ENCODE measurements around the gene SPINT2.

The SPINT2 gene

DNA sequence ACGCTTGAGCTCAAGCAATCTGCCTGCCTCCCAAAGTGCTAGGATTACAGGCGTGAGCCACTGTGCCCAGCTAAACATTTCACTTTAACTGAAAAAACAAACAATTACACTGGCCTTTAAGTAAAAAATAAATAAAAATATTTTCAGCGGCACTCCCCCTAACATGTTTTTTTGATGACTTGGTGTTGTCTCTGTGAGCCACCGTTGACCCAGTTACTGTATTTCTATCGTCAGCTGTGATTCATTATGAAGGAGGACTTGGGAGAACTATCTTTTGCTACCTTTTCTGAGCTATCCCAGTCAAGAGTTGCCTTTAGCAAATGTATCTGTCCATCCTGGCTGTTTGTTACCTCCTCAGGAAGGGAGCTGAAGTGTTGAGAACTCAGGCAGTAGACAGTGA, 21.2 kb downstream of the SPINT2 start:
- no peak for DNase-seq
- no peak for TF ChIP-seq POLR2A (IDR thresholded peaks at IDR 0.05; ENCODE audit: low read length)
- TF ChIP-seq GATA1 (IDR thresholded peaks at IDR 0.05; ENCODE audit: low read depth, low read length): no peak

DNA sequence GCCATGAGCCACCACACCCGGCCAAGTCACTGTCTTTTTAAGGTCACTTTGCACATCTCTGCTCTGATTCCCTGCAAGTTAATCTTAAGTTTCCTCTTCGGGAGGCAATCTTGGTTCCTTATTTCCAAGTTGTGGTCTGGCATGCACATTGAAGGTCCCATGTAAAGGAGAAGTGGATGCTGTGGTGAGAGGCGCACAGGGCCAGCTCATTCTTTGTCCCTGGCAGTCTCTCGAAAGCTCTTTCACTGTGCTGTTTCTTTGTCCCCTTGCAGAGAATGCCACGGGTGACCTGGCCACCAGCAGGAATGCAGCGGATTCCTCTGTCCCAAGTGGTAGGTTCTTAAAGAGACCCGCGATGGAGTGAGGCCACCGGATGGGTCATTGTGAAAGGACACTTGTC, 23.2 kb downstream of the SPINT2 start:
- no peak for DNase-seq
- no peak for TF ChIP-seq POLR2A (IDR thresholded peaks at IDR 0.05; ENCODE audit: low read length)
- no peak for TF ChIP-seq GATA1 (IDR thresholded peaks at IDR 0.05; ENCODE audit: low read depth, low read length)

DNA sequence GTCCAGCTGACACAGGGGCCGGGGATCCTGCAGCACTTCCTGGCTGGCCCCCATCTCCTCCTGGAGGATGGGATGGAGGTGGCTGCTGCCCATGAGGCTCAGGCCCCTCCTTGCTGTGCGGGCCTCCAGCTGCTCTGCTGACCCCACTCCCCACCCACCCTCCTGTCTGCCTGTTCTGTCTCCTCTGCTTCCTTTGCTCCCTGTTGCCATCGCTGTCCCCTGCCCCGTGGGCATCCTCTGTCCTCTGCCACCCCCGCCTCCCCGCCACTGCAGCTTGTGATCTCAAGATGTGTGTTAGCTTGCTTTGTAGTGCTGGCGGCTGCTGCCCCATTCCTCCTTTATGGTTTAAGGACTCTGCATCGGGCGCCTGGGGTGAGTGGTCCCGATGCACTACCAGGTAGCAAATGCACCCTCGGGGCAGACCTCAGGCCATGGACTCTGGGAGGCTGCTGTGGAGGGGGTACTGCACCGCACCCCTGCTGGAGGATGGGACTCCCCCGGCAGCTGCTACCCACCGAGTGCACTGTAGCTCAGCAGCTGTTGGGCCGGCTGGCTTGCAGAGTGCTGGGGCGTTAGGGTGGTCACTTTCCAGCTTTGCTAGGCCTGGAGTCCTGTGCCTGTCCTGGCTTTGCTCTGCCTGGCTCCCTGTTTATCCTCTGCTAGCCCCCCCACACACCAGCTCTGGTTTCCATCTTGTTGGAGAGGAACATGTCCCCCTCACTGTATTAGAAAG, 23.9 kb downstream of the SPINT2 start:
- no peak for TF ChIP-seq GATA1 (IDR thresholded peaks at IDR 0.05; ENCODE audit: low read depth, low read length)
- TF ChIP-seq POLR2A (IDR thresholded peaks at IDR 0.05; ENCODE audit: low read length): no peak
- DNase-seq: no peak

DNA sequence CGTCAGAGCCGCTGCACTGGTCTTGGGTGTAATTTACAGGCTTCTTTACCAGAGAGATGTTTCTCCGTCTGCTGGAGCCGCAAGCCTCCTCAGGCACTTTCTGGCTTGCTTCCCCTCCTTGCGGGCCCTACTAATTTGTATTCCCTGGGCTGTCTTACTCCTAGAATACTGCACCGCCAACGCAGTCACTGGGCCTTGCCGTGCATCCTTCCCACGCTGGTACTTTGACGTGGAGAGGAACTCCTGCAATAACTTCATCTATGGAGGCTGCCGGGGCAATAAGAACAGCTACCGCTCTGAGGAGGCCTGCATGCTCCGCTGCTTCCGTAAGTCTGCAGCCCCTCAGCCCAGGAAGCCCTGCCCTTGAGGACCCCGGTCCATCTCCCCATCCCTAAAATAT, 25.6 kb downstream of the SPINT2 start:
- DNase-seq: no peak
- TF ChIP-seq GATA1 (IDR thresholded peaks at IDR 0.05; ENCODE audit: low read depth, low read length) (no peak), POLR2A (IDR thresholded peaks at IDR 0.05; ENCODE audit: low read length) (no peak)

DNA sequence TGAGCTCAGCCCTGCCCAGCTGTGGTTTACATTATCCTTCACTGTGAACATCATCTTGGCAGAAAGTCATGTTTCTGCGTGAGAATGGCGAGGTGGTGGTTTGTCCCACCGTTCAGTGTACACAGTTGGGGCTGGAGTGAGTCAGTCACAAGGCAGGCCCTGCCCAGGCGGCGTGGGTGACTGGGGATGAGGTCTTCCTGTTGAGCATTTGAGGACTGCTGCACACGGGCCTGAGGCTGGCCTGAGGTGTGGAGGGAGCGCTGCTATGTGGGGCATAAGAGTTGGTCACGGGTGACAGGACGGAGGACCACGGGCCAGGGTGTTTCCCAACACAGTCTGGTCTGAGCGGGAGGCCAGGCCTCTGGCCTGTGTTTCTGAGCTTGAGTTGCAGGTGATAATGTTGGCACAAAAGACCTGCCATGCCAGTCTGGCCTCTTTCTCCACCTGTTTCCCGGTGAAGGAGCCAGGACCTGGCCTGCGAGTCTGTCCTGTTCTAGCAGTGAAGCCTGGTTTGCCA, 26.3 kb downstream of the SPINT2 start:
- no peak for DNase-seq
- TF ChIP-seq GATA1 (IDR thresholded peaks at IDR 0.05; ENCODE audit: low read depth, low read length): no peak
- no peak for TF ChIP-seq POLR2A (IDR thresholded peaks at IDR 0.05; ENCODE audit: low read length)

DNA sequence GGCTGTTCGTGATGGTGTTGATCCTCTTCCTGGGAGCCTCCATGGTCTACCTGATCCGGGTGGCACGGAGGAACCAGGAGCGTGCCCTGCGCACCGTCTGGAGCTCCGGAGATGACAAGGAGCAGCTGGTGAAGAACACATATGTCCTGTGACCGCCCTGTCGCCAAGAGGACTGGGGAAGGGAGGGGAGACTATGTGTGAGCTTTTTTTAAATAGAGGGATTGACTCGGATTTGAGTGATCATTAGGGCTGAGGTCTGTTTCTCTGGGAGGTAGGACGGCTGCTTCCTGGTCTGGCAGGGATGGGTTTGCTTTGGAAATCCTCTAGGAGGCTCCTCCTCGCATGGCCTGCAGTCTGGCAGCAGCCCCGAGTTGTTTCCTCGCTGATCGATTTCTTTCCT, 27.5 kb downstream of the SPINT2 start:
- DNase-seq: no peak
- TF ChIP-seq POLR2A (IDR thresholded peaks at IDR 0.05; ENCODE audit: low read length) (no peak), GATA1 (IDR thresholded peaks at IDR 0.05; ENCODE audit: low read depth, low read length) (no peak)

DNA sequence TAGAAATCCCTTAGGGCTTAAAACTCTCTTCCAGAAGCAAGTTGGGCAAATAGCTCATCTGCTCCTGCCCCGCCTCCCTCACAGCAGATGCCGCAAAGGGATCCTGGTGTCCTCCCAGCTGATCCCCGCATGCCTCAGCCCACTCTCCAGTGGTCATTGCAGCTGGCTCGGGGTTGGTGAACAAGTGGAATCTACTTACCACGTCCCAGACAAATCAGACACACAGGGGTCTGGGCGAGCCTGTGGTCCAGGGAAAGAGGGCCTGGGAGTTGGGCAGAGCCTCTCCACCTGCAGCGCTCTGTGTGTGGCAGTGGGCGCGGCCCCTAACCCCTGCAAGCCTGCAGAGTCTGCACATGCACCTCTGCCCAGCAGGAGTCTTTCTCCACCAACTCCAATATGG, 28.9 kb downstream of the SPINT2 start:
- DNase-seq: no peak
- TF ChIP-seq GATA1 (IDR thresholded peaks at IDR 0.05; ENCODE audit: low read depth, low read length): no peak
- no peak for TF ChIP-seq POLR2A (IDR thresholded peaks at IDR 0.05; ENCODE audit: low read length)

DNA sequence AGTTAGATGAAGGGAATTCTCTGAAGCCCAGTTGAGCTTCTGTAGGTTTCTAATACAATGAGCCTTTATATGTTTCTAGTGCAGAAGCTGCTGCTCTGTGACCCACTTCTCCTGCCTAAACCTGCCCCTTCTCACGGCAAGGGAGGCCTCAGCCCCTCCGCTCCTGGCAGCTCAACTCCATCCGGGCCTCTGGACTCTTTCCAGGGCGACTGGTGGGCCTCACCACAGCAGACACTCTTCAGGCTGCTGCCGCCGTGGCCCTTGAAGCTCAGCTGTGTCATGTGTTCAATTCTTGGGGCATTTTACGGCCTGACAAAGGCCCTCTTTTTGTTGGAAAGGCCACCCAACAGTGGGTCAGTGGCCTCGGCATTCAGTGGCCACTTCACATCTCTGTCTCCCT, 29.7 kb downstream of the SPINT2 start:
- TF ChIP-seq POLR2A (IDR thresholded peaks at IDR 0.05; ENCODE audit: low read length) (no peak), GATA1 (IDR thresholded peaks at IDR 0.05; ENCODE audit: low read depth, low read length) (no peak)
- no peak for DNase-seq

DNA sequence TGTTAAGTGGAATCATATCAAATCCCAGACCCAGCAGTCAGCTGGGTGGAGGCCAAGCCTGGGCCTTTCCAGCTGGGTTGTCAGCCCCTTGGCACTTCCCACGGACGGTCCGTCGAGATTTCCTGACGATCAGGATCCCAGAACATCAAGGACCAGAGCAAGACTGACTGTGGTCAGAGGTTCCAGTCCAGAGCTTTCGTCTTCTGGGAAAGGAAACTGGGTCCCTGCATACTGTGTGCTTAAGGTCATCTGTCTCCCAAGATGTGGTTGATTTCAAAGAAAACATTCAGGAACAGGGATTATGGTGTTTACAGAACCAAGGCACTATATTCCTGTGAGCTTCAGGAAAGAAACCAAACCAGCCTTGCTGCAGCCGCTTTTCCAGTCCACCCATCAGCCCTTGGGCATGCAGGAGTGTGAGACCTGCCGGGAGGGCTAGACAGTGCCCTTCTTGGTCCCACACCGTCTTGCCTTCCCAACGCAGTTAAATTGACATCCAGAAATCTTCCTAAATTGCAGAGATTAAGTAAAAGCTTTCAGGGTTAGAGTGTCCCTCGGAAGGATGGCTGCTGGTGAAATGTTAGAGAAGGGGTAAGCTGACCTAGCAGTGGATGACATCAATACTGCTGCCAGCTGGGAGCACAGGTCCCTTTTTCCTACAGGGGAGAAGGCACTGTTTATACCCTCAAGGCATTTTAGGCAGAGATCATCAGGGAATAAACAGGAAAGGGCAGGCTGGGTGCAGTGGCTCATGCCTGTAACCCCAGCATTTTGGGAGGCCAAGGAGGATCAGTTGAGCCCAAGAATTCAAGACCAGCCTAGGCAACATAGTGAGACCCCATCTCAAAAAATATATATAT, 34.7 kb downstream of the SPINT2 start:
- DNase-seq: no peak
- TF ChIP-seq POLR2A (IDR thresholded peaks at IDR 0.05; ENCODE audit: low read length) (no peak), GATA1 (IDR thresholded peaks at IDR 0.05; ENCODE audit: low read depth, low read length) (no peak)

DNA sequence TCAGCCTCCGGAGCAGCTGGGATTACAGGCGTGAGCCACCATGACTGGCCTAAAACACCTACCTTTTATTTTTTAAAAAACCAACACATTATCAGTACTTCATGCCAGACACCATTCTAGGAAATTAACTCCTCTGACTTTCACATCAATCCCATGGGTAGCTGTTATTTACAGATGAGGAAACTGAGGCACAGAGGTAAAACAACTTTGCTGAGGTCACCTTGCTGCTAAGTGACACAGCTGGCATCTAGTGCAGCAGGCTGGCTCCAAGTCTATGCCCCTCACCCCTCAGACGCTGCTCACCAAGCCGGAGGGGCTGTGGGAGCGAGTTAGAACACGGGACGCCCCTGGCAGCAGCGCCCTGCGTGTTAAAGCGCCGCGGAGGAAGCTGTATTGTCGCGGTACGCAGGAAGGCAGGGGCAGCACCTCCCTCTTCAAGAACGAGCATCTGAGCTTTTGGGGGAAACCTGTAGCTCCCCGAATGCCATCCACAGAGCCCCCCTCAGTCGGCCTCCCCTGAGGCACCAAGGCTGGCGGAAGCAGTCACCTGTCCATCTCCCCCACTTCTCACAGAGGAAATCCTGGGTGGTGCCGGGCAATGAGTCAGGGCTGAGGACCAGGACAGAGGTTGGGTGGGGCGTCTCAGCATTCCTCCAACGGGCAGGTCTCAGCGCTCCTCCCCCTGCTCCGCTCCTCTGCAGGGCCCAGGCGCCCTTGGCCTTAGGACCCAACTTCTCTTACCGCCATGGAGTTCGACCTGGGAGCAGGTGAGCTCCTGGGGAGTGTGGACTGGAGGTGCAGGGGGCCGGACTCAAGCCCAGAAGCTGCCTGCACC, 39.4 kb downstream of the SPINT2 start, which contains the start of gene C19orf33:
TSS of gene C19orf33 (plus strand) at position 735 of the 835 bp plus-strand sequence. CDS start at position 746, 11 bp downstream.
- no peak for TF ChIP-seq POLR2A (IDR thresholded peaks at IDR 0.05; ENCODE audit: low read length)
- no peak for TF ChIP-seq GATA1 (IDR thresholded peaks at IDR 0.05; ENCODE audit: low read depth, low read length)
- no peak for DNase-seq

DNA sequence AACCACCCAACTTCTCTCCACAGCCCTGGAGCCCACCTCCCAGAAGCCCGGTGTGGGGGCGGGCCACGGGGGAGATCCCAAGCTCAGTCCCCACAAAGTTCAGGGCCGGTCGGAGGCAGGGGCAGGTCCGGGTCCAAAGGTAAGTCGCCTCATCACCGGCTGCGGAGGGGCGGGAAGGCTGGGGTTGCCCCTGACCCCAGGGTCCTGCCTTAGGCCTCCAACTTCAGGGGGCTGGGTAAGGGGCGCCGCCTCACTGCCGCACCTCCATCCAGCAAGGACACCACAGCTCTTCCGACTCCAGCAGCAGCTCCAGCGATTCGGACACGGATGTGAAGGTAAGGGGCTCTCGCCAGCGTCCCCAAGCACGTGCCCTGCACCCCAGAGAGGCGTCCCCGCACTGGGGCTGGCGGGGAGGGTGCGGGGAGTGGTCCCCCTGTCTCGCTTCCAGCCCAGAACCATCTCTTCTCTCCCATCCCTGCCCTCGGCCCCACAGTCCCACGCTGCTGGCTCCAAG, 40.0 kb downstream of the SPINT2 start:
- no peak for DNase-seq
- no peak for TF ChIP-seq GATA1 (IDR thresholded peaks at IDR 0.05; ENCODE audit: low read depth, low read length)
- no peak for TF ChIP-seq POLR2A (IDR thresholded peaks at IDR 0.05; ENCODE audit: low read length)

DNA sequence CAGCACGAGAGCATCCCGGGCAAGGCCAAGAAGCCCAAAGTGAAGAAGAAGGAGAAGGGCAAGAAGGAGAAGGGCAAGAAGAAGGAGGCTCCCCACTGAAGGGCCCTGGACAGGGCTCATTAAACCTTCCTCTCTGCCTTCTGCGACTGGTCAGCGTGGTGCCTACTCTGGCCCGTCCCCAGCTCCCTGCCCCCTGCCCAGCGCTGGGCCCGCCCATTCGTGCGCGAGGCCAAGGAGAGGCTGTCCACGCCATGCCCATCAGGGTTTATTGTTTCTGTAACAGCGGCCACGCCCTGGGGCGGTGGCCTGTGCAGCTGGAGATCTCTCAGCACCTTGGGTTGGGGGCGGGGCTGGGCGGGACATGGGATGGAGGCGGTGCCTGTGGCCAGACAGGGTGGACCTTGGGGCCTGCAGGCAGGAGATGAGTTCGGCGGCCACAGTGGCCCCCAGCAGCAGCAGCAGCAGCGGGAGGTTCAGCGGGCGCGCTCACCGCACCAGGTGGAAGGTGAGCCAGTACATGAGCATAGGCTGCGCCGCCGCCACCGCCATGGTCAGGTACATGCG, 40.6 kb downstream of the SPINT2 start:
- peak; percentile 33 to 67 for DNase-seq
- TF ChIP-seq POLR2A (IDR thresholded peaks at IDR 0.05; ENCODE audit: low read length) (no peak), GATA1 (IDR thresholded peaks at IDR 0.05; ENCODE audit: low read depth, low read length) (no peak)

DNA sequence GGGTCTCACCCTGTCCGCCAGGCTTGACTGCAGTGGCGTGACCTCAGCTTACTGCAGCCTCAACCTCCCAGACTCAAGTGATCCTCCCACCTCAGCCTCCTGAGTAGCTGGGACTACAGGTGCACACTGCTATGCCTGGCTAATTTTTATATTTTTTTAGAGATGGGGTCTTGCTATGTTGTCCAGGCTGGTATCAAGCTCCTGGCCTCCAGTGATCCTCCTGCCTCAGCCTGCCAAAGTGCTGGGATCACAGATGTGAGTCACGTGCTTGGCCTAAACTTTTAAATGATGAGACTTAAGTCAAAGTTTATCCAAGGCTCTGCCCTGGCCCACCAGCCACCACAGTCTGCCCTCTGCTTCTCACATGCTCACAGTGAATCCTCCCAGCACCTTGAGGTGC, 41.9 kb downstream of the SPINT2 start:
- no peak for TF ChIP-seq GATA1 (IDR thresholded peaks at IDR 0.05; ENCODE audit: low read depth, low read length)
- no peak for TF ChIP-seq POLR2A (IDR thresholded peaks at IDR 0.05; ENCODE audit: low read length)
- no peak for DNase-seq

Data from erythroblast (primary cell).